Fibroblast of upper back skin (primary cell): ENCODE data around the gene ARHGDIA.

Source experiments
- DNase-seq: peaks from one replicate; pipeline ENCODE4 v3.0.0-alpha.2; 2013

ARHGDIA gene

DNA sequence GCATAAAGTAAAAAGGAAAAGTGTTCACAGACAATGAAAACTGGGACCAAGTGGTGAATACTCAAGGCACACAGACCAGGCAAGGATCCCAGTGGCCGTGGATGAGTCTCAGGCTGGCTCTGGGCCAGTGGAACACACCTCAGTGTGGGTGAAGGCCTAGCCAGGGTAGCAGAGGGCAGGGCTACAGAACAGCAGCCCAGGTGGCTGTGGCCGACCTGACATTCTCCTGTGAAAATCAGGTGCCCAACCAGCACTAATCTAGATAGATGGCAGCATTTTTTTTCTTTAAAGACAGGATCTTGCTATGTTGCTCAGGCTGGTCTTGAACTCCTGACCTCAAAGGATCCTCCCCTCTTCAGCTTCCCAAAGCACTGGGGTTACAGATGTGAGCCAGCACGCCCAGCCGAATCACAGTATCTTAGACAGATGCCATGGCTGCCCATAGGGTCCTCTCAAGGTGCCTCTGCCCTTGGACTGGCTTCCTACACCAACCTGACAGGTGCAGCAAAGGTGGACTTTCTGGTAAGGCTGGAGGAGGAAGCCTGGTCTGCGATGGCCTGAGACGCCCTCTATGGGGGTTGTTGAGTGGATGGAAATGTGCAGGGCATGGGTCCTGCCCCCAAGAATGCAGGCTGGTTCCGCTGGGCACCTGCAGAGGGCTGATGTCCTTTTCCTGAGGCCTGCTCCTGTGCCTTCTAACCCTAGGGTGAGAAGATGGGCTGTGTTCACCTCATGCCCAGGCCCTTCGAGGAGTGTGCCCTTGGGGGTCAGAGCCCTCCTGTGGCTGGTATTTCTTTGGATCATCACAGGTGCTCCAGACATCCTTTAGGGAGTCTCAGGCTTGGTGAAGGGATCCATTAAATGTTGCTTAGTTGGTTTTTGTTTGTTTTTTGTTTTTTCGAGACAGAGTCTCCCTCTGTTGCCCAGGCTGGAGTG lies 7.0 kb downstream of the ARHGDIA start:
- DNase-seq = no peak

DNA sequence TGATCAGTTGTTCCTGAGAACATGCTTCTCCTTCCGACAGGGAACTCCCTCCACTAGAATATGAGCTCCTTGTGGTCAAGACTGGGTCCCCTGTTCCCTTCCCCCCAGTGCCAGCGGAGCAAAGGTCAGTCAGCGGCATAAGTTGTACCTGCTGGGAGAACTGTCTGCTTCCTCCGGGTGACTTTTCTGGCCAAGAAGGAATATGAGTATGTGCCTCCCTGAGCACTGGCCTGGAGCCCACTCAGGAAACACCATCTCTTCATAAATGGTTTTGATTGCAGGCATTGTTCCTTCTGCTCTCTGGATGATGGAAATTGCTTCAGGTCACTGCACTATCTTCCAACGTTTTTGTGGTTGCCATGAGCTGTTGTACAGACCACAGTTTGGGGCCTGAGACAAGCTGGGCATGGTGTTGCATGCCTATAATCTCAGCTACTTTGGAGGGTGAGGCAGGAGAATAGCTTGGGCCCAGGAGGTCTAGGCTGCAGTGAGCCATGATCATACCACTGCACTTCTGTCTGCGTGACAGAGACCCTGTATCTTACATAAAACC lies 7.9 kb downstream of the ARHGDIA start:
- DNase-seq = peak; percentile 14

DNA sequence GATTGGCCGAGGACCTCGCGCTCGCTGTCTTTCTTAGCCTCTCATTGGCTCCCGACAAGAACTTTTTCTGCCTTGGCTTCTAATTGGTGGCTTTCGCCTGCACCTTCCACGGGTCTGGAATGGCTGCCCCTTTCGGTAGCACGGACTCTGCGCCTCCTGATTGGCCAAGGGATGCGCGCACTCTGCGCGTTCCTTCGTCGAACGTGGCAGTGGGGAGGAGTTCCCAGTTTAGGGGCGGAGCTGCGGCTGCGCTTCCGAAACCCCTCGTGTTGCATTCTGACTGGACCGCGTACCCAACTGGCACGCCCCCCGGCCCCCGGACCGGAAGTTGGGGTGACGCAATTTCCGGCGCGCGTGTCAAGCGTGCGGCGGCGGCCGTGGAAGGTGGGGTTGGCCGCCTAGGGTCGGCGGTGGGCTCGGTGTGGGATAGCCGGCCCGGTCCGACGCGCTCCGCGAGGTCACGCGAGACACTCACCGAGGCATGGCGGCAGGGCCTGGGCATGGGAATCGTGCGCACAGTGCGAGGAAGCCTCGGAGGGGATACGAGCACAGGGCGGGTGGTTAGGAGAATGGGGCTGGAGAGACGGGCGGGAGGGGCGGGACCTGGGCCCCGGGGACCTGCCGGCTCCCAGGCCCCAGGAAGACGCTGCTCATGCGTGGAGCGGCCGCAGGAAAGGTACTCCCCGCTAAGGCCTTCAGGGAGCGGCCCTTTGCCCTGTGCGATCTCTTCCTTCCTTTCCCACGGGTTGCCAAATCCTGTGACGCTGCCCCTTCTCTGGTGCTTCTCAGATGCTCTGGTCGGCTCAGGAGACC lies 10.2 kb downstream of the ARHGDIA start:
- DNase-seq = peak; percentile 100

DNA sequence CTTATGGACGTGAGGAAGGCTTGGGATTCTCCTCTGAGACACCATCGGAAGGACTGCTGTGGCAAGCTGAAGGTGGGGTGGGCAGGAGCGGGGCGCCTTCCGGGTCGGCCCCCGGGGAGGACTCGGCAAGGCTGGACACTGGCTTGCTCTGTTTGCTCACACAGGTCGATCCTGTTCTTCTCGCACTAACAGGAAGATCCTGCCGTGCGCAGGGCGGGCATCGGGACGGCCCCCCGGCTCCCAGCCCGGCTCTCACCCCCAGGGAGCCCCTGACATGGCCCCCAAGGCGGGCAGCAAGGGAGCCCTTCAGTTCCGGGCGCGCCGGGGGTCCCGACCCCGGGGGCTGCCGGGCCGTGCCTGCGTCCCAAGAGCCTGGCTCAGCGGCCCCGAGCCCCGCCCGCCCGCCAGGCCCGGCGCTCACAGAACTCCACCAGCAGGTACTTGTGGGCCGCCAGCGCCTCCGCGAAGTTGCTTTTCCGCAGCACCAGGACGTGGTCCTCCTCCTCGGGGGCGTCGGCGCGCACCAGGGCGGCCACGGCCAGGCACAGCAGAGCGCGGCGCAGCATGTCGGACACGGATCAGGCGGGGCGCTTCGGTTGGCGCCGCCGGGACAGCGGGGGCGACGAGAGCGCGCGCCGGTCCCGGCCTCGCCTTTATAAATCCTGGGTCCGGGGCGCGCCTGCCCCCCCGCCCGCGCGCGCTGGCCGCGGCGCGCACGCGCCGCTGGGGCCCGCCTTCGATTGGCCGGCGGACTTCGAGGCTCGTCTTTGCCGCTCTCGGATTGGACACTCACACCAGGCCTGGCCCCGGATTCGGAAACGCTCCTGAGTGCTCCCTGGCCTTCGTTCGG lies 11.0 kb downstream of the ARHGDIA start, which contains the start of gene P4HB:
P4HB (minus strand) TSS at position 630 of the 850 bp plus-strand sequence; CDS start at position 566, 64 bp downstream.
- DNase-seq = no peak

DNA sequence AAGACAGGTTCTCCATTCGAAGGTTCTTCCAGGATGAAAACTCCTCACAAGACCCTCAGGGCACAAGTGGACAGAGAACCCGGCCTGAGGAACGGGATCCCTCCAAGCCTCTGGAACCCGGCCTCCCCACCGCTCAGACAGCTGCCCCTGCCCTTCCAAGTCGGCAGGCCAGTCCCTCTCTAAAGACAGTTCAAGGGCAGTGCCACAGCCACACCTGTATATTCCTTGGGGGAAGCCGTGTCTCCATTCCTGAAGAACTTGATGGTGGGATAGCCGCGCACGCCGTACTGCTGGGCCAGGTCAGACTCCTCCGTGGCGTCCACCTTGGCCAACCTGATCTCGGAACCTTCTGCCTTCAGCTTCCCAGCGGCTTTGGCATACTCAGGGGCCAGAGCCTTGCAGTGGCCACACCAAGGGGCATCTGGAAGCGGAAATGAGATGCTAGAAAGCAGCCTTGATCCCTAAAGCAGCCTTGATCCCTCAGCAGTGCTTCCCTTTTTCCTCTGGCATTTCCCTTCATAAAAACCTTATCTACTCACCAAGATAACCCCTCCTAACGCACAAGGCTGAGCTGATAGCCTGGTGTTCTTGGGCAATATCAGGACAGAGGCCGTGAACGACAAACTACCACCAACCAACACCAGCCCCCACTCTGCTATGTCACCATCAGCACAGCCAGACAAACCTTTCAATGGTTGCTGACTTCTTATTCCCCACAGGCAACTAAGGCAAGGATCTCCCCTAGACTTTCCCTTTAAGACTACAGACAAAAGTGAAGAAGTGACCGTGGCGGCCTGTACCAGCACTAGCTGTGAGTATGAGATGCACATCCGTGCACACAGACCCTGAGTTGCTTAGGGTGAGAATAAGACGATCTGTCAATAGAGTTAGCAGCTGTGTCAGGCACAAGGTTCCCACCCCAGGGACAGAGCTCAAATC lies 11.9 kb downstream of the ARHGDIA start:
- no peak for DNase-seq

DNA sequence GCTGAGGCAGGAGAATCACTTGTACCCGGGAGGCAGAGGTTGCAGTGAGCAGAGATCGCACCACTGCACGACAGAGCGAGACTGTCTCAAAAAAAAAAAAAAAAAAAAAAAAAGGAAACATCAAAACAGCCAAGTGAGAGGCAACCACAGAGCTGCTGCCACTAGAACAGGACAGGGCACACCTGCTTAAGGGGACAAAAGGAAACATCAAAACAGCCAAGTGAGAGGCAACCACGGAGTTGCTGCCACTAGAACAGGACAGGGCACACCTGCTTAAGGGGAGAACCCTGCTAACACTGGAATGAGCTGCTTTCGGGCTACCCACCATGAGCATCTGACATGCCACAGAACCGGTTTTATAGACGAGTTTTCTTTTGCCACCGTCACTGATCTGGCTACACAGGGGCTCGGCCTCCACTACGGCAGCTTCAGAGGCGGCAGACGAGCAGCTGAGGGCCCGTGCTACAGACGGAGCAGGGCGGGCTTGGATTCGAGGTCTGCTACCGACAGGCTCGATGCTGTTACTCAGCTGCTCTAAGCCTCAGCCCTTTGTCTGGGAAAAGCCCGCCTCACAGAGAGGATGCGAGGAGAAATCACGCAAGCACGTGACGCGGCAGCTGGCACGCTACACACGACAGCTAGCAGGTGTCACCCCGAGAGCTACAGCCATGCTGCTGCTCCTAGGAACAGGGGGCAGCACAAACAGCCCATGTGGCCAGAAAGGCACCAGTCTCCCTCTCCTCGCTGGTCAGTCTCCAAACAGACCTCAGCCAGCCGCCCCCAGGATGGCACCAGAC lies 12.8 kb downstream of the ARHGDIA start:
- no peak for DNase-seq

DNA sequence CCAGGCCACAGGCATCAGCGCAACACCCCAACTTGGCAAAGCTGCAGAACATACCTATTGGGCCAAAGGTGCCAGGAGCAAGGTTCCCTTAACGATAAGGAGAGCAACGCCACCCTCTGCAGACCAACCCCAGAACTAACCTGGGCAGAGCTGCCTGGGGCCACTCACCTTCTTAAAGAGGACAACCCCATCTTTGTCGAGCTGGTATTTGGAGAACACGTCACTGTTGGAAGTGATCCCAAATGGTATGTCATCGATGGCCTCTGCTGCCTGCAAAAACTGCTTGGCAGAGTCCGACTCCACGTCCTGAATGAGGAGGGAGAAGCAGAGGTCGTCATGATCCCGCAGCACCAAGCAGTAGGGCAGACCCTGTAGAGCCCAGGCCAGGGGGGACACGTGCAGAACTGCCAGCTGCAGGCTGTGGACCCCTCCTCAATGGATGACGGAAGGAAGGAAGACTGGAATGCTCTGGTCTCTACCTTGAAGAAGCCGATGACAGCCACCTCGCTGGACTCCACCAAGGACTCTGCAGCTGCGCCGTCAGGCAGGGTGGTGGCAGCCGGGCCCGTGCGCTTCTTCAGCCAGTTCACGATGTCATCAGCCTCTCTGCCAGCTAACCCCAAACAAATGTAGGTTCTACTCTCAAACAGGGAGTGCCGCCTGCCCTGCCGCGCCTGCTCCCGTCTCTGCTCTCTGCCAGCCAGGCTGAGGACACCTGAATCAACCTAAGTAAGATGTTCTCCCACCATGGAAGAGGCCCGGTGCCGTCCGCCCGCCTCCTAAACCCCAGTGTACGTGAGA lies 16.0 kb downstream of the ARHGDIA start:
- no peak for DNase-seq

DNA sequence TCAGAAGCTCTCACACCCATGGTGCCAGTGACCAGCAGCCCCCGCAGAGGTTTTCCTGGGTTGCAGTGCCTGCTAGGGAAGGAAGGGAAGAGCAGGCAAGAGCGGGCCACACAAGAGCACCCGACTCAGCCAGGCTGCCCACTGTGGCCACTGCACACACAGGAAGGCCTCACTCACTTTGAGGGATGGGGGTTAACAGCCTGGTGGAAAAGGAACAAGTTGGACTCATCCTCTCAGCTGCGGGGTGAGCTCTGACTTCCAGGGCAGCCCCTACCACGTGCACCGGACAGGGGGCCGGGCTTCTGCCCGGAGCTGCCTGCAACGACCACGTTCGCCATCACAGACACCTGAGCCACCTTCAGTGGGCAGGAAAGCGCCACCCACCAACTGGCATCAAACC lies 18.9 kb downstream of the ARHGDIA start:
- no peak for DNase-seq

DNA sequence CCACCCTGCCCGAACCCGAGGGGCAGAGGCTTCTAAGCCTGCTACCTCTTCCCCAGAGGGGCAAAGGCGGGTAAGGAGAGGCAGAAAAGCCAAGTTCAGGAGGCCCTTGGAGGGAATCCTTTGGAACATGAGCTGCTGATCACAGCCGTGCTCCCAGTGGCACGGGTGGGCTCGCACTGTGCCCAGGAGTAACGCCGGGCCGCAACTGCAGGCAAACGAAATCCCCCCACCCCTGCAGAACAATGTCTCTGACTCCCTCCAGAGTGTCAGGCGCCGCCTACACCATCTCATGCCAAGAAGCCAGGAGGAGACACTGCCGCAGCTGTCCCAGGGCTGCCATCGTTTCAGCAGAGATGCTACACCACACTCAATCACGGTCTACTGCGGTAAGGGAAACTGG lies 19.7 kb downstream of the ARHGDIA start:
- no peak for DNase-seq

DNA sequence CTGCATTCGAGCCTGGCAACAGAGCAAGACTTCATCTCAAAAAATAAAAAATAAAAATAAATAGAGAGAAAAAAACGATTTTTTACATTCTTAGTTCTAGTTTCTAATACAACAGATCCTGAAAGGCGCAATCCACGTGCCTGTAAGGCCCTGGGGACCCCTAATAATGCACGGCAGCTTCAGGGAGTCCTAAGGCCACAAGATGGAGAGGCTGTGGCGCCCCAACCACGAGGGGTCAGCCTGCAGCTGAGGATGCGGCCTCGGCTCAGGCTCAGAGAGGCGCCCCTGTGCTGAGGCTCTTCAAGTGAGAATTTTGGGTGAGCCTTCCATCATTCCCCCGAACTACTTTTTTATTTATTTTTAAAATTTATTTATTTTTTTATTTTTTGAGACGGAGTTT lies 21.7 kb downstream of the ARHGDIA start:
- no peak for DNase-seq

DNA sequence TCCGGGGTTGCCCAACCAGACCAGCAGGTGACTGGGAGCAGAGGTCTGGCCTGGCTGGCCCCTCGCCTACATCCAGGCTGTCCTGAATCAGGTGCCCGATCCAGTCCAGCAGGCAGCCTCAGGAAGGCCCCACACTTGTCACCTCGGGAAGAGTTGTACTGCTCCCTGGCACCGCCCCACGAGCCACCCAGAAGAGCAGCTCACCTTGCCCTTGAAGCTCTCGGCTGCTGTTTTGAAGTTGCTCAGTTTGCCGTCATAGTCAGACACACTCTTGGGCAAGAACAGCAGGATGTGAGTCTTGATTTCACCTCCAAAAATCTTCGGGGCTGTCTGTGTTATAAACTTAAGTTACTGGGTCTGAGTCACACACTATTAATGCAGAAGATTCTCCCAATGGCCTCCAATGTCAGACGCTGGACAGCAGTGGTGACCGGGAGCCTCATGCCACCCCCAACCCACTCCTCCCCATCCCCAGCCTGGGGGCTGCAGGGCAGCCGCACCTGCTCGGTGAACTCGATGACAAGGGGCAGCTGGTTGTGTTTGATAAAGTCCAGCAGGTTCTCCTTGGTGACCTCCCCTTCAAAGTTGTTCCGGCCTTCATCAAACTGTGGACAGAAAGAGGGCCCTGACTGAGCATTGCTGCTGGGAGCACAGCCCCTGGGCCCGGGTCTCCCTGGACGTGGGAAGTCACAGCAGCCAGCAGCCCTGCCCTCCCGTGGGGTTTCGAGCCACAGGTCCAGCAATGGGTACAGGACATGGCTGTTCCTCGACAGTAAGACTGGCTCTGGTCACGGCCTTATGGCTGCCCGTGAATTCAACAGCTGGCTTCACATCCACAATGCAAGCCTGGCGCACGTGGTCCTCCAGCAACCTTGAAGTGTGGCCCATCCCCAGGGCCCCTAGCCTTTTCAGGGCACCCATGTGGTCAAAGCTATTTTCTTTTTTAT lies 24.1 kb downstream of the ARHGDIA start:
- DNase-seq = no peak

DNA sequence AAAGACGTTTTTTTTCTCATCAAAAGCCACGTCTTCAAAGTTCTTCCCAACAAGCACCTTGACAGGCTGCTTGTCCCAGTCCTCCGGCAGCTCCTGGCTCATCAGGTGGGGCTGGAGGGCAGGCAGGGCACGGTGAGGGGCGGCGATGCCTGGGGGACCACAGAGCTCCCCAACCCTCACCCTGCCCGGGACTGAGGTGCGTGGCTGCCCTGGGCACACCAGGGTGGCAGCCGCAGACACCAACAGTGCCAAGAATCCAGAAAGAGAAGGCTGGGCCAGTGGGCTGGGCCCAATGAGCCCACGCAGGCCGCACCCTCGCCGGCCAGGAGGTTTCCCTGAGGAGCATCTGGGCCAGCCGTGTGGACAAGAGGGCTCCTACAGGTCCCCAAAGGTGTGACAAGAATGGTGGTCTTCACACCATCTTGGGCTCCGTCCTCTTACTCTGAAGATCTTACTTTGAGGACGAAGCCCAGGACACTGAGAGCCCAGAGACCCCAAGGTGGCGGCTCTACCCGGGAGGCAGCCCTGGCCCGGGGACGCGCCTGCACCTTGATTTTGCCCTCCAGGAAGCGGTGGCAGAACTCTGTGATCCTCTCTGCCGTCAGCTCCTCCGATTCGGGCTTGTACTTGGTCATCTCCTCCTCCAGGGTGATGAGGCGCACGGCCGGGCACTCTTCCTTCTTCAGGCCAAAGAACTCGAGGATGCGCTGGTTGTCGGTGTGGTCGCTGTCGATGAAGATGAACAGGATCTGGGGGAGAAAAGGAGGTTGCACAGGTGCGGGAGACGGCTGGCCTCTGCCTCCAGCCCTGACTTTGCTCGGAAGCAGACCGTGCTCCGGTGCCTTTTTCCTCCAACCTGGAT lies 25.0 kb downstream of the ARHGDIA start:
- no peak for DNase-seq

DNA sequence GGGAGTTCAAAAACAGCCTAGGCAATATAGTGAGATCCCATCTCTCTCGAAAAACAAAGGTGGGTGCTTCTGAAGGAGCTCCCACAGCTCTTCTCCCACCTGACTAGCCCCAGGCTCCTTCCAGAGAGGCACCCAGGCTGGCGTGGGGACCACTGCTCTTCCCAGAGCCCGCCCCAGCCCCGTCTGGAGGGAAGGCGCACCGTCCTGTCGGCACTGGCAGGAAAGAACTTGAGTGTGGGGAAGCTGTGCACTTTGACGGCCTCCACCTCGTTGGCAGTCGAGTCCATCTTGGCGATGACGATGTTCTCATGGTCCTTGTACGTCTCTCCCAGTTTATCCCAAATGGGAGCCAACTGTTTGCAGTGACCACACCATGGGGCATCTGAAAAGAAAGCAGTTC lies 25.8 kb downstream of the ARHGDIA start:
- no peak for DNase-seq

DNA sequence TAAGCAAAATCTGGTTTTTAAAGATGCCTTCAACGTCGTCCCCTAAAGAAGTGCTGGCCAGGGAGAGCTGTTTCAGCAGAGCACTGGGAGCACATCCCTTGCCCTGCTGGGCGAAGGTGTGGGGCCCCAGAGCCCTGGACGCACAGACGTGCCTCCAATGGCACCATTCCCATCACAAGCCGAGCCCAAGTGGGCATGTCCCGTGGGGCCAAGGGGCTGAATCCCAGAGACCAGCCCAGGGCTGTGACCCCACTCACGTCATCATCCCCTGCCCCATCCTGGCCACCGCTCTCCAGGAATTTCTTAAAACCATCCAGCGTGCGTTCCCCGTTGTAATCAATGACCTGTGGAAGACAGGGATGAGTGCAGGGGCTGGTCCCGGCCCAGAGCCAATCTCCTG lies 26.2 kb downstream of the ARHGDIA start:
- no peak for DNase-seq

DNA sequence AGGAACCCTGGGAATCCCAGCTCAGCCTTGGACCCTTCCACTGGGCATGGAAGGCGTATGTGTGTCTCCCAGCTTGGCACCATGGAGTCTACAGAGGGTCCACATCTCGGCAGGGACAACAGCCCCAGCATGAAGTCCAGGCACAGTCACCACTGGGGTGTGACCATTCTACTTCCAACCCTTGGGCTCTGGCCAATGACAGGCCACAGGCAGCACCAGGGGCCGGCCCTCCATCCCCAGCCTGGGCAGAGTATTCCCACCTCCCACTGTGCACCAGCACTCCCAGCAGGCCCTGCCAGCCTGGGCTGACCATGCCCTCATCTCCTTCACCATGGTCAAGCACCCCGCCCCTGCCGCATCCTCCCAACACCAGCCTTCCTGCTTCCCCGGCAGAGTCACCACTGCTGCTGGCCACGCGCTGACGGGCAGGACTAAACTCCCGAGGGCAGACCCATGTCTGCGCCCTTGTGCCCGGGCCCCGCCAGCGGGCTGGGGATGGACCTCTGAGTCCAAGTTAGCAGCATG lies 26.7 kb downstream of the ARHGDIA start:
- DNase-seq = no peak

DNA sequence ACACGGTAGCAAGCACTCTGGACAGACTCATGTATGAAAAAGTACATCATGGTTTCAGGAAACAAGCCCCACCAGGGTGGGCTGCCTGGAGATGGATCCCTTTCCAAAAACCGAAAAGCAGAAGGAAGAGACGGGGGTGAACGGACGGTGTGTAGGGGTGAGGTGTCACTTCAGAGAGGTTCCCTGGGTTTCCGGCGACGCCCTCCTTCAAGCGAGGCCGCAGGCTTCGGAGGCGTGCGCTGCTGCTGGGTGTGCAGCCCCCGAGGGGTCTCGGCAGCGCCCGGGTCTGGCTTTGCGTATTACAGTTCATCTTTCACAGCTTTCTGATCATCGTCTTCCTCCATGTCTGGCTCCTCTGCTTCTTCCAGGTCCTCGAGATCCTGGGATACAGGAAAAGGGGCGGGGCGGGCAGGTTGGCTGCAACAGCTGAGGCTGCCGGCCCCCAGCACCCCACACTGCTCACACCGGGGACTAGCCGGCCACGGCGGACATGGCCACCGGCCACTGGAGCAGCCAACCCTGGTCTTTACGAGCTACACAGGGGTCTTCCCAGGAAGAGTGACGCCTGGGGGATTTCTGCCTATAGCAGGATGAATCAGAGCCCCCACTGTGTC lies 27.3 kb downstream of the ARHGDIA start:
- DNase-seq = no peak
